ENCODE results near the gene KIRREL1.

GRCh38 chr1:158116311-158117167, 123.1 kb downstream of the KIRREL1 start:
- TF ChIP-seq CTCF (IDR thresholded peaks at IDR 0.05) (no peak), POLR2A (IDR thresholded peaks at IDR 0.05) (no peak)
